Spleen (tissue), 11 donors: ENCODE measurements around the gene PPP1R18. TPM values are rescaled to one million over a fixed set of nuclear protein-coding genes. Genes with fewer than 3 reads are reported as not detected.

Experiments
- DNase-seq: peaks from one replicate; pipeline ENCODE4 v3.0.0-alpha.2; 2020
- H3K27ac ChIP-seq, 8 donors: fragments of 200-600 bp; sonication (generic) in 7 of 8; 1 replicate in 4 of 8; 2 replicates in 4 of 8; pipeline versions ENCODE4 v1.5.0 to v1.8.0; 2016 to 2021; ENCODE audit warnings: inconsistent platforms in 4 of 8, mild to moderate bottlenecking in 4 of 8, moderate library complexity in 1 of 8
- H3K27me3 ChIP-seq, 7 donors: fragments of 200-600 bp; sonication (generic) in 6 of 7; replicated peaks in 1 of 7; 1 replicate in 4 of 7; 2 replicates in 3 of 7; pipeline versions ENCODE4 v1.5.0 to v1.8.0; 2016 to 2021; ENCODE audit warnings: inconsistent platforms in 3 of 7, mild to moderate bottlenecking in 1 of 7
- H3K36me3 ChIP-seq, 6 donors: fragments of 200-600 bp; sonication (generic) in 5 of 6; 1 replicate in 4 of 6; 2 replicates in 2 of 6; pipeline versions ENCODE4 v1.5.0 to v1.8.0; 2016 to 2021; ENCODE audit warnings: inconsistent platforms in 2 of 6
- H3K4me1 ChIP-seq, 6 donors: fragments of 200-600 bp; sonication (generic) in 5 of 6; 1 replicate in 3 of 6; 2 replicates in 3 of 6; pipeline versions ENCODE4 v1.5.0 to v1.8.0; 2016 to 2021; ENCODE audit warnings: inconsistent platforms in 3 of 6
- H3K4me3 ChIP-seq, 8 donors: fragments of 200-600 bp; sonication (generic) in 7 of 8; 1 replicate in 4 of 8; 2 replicates in 4 of 8; pipeline versions ENCODE4 v1.5.0 to v1.8.0; 2016 to 2021; ENCODE audit warnings: inconsistent platforms in 4 of 8, mild to moderate bottlenecking in 4 of 8, moderate library complexity in 2 of 8
- H3K9me3 ChIP-seq, 8 donors: fragments of 200-600 bp; sonication (generic) in 7 of 8; 1 replicate in 4 of 8; 2 replicates in 4 of 8; pipeline versions ENCODE4 v1.5.0 to v1.8.0; 2016 to 2021; ENCODE audit warnings: inconsistent platforms in 4 of 8
- POLR2A ChIP-seq, 3 donors: fragments of 450-650 bp; IDR thresholded peaks; one replicate each; pipeline ENCODE4 v1.5.1; 2017; ENCODE audit warnings: antibody characterized with exemption in 3 of 3, mild to moderate bottlenecking in 1 of 3
- POLR2AphosphoS5 ChIP-seq, 3 donors: sonication (generic); formaldehyde crosslinking; IDR thresholded peaks; one replicate each; pipeline ENCODE4 v1.5.1; 2017; ENCODE audit warnings: antibody characterized with exemption in 3 of 3
- WGBS, 5 donors: extraction: QIAGEN DNeasy Blood & Tissue Kit in 3 of 5; methylation state at CpG; one replicate each; pipeline versions ENCODE4 v1.1.5 to v1.1.7; 2013 to 2018; 5-methylcytosine and 5-hydroxymethylcytosine counted together
- intact Hi-C: fragments of 100-400 bp; cut with DNase I; formaldehyde crosslinking; loops from one replicate; pipeline ENCODE4 v1.15.0; 2023; ENCODE audit warnings: low total_unique reads
- polyA plus RNA-seq, 3 donors: library from polyadenylated mRNA; stranded (reverse); fragments of 200-250 nt; gene quantifications; one replicate each; pipeline ENCODE4 v1.2.1, GENCODE V29; 2013
- total RNA-seq, 7 donors: library from RNA; depleted of rRNA in 3 of 7; stranded (reverse); fragments of >200 nt in 3 of 7; fragmentation: NEBNext Ultra II Directional in 4 of 7; extraction: Animal tissue kit (Norgen Biotek cat#: 25700) in 4 of 7; gene quantifications; one replicate each; pipeline versions ENCODE4 v1.1.0 to v1.2.1, GENCODE V29; 2016 to 2021
- TF ChIP-seq, protein P1 (sequence below), 11 experiments: fragments of 200-600 bp in 7 of 11; fragments of 450-650 bp in 4 of 11; sonication (generic) in 4 of 11; IDR thresholded peaks in 8 of 11; conservative IDR thresholded peaks in 3 of 11; 1 replicate in 7 of 11; 2 replicates in 4 of 11; pipeline versions ENCODE4 v1.4.0 to v1.8.0; 2016 to 2021; ENCODE audit warnings: antibody characterized with exemption in 11 of 11, inconsistent platforms in 4 of 11, mild to moderate bottlenecking in 1 of 11
- donor health status: healthy with polysubstance abuse.
- donor health status: DM: no; HTN: no; CAD: no; lungs with moderate emphysema.
- donor health status: DM: no; HTN: no; CAD: no.
- donor health status: Bipolar disorder and iron deficiency.
- donor health status: healthy.
- donor health status: DM: no; HTN: no; CAD: no.
- donor health status: DM: yes; HTN: yes; CAD: no.

The PPP1R18 gene
- total and polyA plus RNA-seq, 10 donors = 128 to 188 (median 155) TPM

DNA sequence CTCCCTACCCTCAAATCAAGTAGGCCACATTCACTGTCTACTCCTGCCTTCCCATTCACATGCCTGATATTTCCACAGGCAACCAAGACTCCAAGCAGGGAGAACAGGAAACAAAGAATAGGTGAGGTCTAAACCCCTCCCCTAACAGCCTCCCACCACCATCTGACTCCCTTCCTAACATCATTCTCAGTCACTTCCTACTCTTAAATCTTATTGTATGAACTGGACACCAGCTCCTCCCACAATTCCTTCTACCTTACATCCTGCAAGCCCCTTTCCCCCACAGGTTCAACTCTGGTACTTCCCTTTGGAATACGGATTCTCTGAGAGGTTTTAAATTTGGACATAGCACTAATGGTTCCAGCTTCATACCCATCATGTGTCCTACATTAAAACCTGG lies 40.5 kb downstream of the PPP1R18 start:
- Histone ChIP-seq H3K4me3 (no peak overlapping the region), H3K27me3 (no peaks in the 10 kb centered on the region), H3K9me3 (no peaks in the 10 kb centered on the region), H3K4me1 (peaks cover 12 to 57% (median 25%) of the 10 kb centered on the region in 6 donors), H3K36me3 (peaks cover 0 to 57% (median 6%) of the 10 kb centered on the region in 6 donors), H3K27ac (no peak overlapping the region)
- TF ChIP-seq POLR2A (IDR thresholded peaks at IDR 0.05) = no peak
- no peak for TF ChIP-seq POLR2AphosphoS5 (IDR thresholded peaks at IDR 0.05)
- TF ChIP-seq, protein P1, sequence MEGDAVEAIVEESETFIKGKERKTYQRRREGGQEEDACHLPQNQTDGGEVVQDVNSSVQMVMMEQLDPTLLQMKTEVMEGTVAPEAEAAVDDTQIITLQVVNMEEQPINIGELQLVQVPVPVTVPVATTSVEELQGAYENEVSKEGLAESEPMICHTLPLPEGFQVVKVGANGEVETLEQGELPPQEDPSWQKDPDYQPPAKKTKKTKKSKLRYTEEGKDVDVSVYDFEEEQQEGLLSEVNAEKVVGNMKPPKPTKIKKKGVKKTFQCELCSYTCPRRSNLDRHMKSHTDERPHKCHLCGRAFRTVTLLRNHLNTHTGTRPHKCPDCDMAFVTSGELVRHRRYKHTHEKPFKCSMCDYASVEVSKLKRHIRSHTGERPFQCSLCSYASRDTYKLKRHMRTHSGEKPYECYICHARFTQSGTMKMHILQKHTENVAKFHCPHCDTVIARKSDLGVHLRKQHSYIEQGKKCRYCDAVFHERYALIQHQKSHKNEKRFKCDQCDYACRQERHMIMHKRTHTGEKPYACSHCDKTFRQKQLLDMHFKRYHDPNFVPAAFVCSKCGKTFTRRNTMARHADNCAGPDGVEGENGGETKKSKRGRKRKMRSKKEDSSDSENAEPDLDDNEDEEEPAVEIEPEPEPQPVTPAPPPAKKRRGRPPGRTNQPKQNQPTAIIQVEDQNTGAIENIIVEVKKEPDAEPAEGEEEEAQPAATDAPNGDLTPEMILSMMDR (IDR thresholded peaks at IDR 0.05 in 8 of 11, conservative IDR thresholded peaks at IDR 0.05 in 3 of 11) = no peak
- intact Hi-C loops = no loop called here
- DNase-seq = no peak
- 75 to 88% (median 85%) methylated on average over 1 of the region's 1 CpG for WGBS, 5 donors

DNA sequence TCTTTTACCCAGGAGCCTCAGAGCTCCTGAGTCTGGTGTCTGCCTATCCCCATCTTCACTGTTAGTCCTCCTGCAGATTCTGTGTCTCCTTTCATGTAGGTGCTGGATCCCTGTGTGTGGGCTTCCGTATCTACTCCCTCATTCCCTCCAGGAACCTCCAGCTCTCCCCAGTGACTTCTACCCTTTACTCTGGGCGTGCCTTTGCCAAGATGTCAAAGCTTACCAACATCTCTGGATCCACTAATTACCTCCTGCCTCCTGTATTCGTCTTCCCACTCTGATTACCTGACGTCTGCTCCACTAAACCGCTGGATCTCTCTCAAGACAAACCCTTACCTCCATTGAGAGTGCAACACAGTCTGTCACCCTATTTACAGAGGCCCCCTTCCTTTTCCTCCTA lies 41.7 kb downstream of the PPP1R18 start:
- no peak overlapping the region for H3K4me3 ChIP-seq
- no peak overlapping the region for H3K27ac ChIP-seq
- peaks cover 12 to 57% (median 25%) of the 10 kb centered on the region in 6 donors for H3K4me1 ChIP-seq
- H3K36me3 ChIP-seq = peaks cover 0 to 57% (median 8%) of the 10 kb centered on the region in 6 donors
- H3K9me3 ChIP-seq = no peaks in the 10 kb centered on the region
- H3K27me3 ChIP-seq = no peaks in the 10 kb centered on the region
- DNase-seq = no peak
- TF ChIP-seq, protein P1 (IDR thresholded peaks at IDR 0.05 in 8 of 11, conservative IDR thresholded peaks at IDR 0.05 in 3 of 11) = no peak
- no peak for TF ChIP-seq POLR2A (IDR thresholded peaks at IDR 0.05)
- no peak for TF ChIP-seq POLR2AphosphoS5 (IDR thresholded peaks at IDR 0.05)
- intact Hi-C loops = no loop called here
- 67 to 82% (median 76%) methylated on average over 5 of the region's 5 CpGs for WGBS, 5 donors

DNA sequence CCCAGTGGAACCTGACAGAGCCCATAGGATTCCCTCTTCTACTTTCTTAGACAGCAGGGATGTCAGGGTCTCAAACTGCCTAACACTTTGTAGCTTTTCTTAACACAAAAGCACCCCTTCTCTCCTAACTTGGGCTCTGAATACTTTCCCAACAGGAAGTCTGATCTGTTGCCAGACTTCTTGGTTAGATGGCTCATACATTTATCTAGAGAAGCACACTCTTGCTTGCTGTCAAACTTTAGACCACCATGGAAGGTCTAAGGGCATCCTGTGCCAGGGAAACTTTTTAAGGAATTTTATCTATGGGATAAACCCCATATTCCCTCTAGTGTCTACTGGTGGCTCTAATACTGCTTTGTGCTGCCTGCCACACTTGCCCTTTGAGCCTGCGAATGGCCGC lies 42.8 kb downstream of the PPP1R18 start:
- H3K4me1 ChIP-seq = peaks cover 12 to 49% (median 22%) of the 10 kb centered on the region in 6 donors
- H3K9me3 ChIP-seq = no peaks in the 10 kb centered on the region
- H3K27ac ChIP-seq = peak overlapping the region in 1 of 8 donors; percentile 31
- no peak overlapping the region for H3K4me3 ChIP-seq
- intact Hi-C loops = no loop called here
- 95 to 100% (median 96%) methylated on average over 2 of the region's 2 CpGs for WGBS, 5 donors
- TF ChIP-seq POLR2A (IDR thresholded peaks at IDR 0.05) (no peak), POLR2AphosphoS5 (IDR thresholded peaks at IDR 0.05) (no peak)
- TF ChIP-seq, protein P1 (IDR thresholded peaks at IDR 0.05 in 8 of 11, conservative IDR thresholded peaks at IDR 0.05 in 3 of 11) = no peak
- no peak for DNase-seq
- H3K27me3 ChIP-seq = no peaks in the 10 kb centered on the region
- peaks cover 0 to 51% (median 8%) of the 10 kb centered on the region in 6 donors for H3K36me3 ChIP-seq

DNA sequence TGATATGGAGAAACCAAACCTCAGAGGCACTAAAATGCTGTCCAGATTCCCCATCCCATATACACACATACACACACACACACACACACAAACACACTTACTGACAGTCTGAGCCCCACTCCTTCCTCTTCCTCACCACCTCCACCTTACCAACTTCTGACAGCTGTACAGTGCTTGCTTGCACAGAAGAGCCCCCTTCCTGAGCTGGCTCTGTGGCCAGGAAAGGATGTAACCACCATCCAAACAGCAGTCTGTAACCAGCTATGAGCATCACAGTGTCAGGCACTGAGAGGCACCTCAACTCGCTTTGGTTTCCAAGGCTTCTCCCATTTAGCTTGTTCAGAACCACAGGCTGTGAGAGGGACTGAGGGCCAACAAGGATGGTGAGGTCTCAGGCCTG lies 45.4 kb downstream of the PPP1R18 start:
- WGBS, 5 donors = 28 to 56% (median 47%) methylated on average over 1 of the region's 1 CpG
- Histone ChIP-seq H3K9me3 (no peaks in the 10 kb centered on the region), H3K4me3 (no peak overlapping the region), H3K4me1 (peaks cover 0 to 27% (median 4%) of the 10 kb centered on the region in 6 donors), H3K27ac (no peak overlapping the region), H3K27me3 (no peaks in the 10 kb centered on the region), H3K36me3 (peaks cover 0 to 69% (median 8%) of the 10 kb centered on the region in 6 donors)
- DNase-seq = no peak
- intact Hi-C loops = no loop called here
- TF ChIP-seq POLR2A (IDR thresholded peaks at IDR 0.05) (no peak), POLR2AphosphoS5 (IDR thresholded peaks at IDR 0.05) (no peak)
- TF ChIP-seq, protein P1 (IDR thresholded peaks at IDR 0.05 in 8 of 11, conservative IDR thresholded peaks at IDR 0.05 in 3 of 11) = no peak
